Neural cell (in vitro differentiated cells): ENCODE results near the gene PRRT1B. TPM values are rescaled to one million over a fixed set of nuclear protein-coding genes. Genes with fewer than 3 reads are reported as not detected.

Source experiments
- H2AFZ ChIP-seq: fragments of 200-600, 300-800 bp; sonication (generic), shearing (Covaris generic); 2 replicates; pipeline ENCODE4 v1.6.0; 2014; ENCODE audit warnings: low read depth, mild to moderate bottlenecking, antibody characterized with exemption, low read length, moderate library complexity
- H3F3A ChIP-seq: fragments of 200-600 bp; shearing (Covaris generic); 2 replicates; pipeline ENCODE4 v1.6.1; 2016; ENCODE audit warnings: mild to moderate bottlenecking, moderate library complexity, mixed read lengths, antibody characterized with exemption, low read length; ENCODE audit not compliant: insufficient read depth, poor library complexity, severe bottlenecking
- H3K27ac ChIP-seq: fragments of 200-600, 300-800 bp; sonication (generic), shearing (Covaris generic); 2 replicates; pipeline ENCODE4 v1.5.1; 2014; ENCODE audit warnings: mild to moderate bottlenecking, low read length, moderate library complexity
- H3K27me3 ChIP-seq: fragments of 300-800, 200-600 bp; sonication (generic), shearing (Covaris generic); 2 replicates; pipeline ENCODE4 v1.6.0; 2014; ENCODE audit warnings: mild to moderate bottlenecking, low read depth, low read length, moderate library complexity; ENCODE audit not compliant: insufficient read depth
- H3K36me3 ChIP-seq: fragments of 300-800, 200-600 bp; sonication (generic), shearing (Covaris generic); 2 replicates; pipeline ENCODE4 v1.5.1; 2014; ENCODE audit warnings: mild to moderate bottlenecking, antibody characterized with exemption, low read length, moderate library complexity; ENCODE audit not compliant: insufficient read depth
- H3K4me2 ChIP-seq: fragments of 300-800, 200-600 bp; sonication (generic), shearing (Covaris generic); 2 replicates; pipeline ENCODE4 v1.6.0; 2014; ENCODE audit warnings: mild to moderate bottlenecking, low read length
- H3K4me3 ChIP-seq: fragments of 300-800, 200-600 bp; sonication (generic), shearing (Covaris generic); 2 replicates; pipeline ENCODE4 v1.5.1; 2014; ENCODE audit warnings: mild to moderate bottlenecking, low read length, moderate library complexity
- H3K79me2 ChIP-seq: fragments of 200-600 bp; shearing (Covaris generic); replicated peaks from 2 replicates; pipeline ENCODE4 v1.6.0; 2014; ENCODE audit warnings: mild to moderate bottlenecking, low read length, moderate library complexity; ENCODE audit not compliant: insufficient read depth
- H3K9ac ChIP-seq: fragments of 300-800, 200-600 bp; sonication (generic), shearing (Covaris generic); 2 replicates; pipeline ENCODE4 v1.6.1; 2016; ENCODE audit warnings: mild to moderate bottlenecking, low read length, mixed read lengths
- H3K9me2 ChIP-seq: fragments of 200-600 bp; shearing (Covaris generic); 2 replicates; pipeline ENCODE4 v1.6.1; 2016; ENCODE audit warnings: mild to moderate bottlenecking, low read length, mixed read lengths; ENCODE audit not compliant: insufficient read depth
- H3K9me3 ChIP-seq: fragments of 200-600, 300-800 bp; sonication (generic), shearing (Covaris generic); 2 replicates; pipeline ENCODE4 v1.6.1; 2016; ENCODE audit warnings: mild to moderate bottlenecking, mixed run types, low read length, moderate library complexity, mixed read lengths
- H4K20me1 ChIP-seq: fragments of 200-600 bp; shearing (Covaris generic); 2 replicates; pipeline ENCODE4 v1.6.1; 2016; ENCODE audit warnings: mild to moderate bottlenecking, mixed run types; ENCODE audit not compliant: insufficient read depth
- EP300 ChIP-seq: fragments of 450-650 bp; conservative IDR thresholded peaks from 2 replicates; pipeline ENCODE4 v1.6.1; 2014; ENCODE audit warnings: antibody characterized with exemption, mild to moderate bottlenecking, moderate library complexity; ENCODE audit not compliant: poor library complexity, severe bottlenecking
- EZH2 ChIP-seq: fragments of 200-600, 300-800 bp; shearing (Covaris generic), sonication (generic); IDR thresholded peaks from 2 replicates; pipeline ENCODE4 v1.6.1; 2014; ENCODE audit warnings: antibody characterized with exemption, low read length, borderline replicate concordance, mild to moderate bottlenecking; ENCODE audit not compliant: insufficient read depth, poor library complexity, severe bottlenecking
- MXI1 ChIP-seq: fragments of 450-650 bp; conservative IDR thresholded peaks from 2 replicates; pipeline ENCODE4 v1.6.1; 2014; ENCODE audit warnings: antibody characterized with exemption, mild to moderate bottlenecking; ENCODE audit not compliant: poor library complexity, severe bottlenecking
- POLR2AphosphoS5 ChIP-seq: IDR thresholded peaks from 2 replicates; pipeline ENCODE4 v1.6.1; 2012
- RAD21 ChIP-seq: fragments of 450-650 bp; conservative IDR thresholded peaks from 2 replicates; pipeline ENCODE4 v1.6.1; 2014; ENCODE audit warnings: antibody characterized with exemption, mild to moderate bottlenecking, moderate library complexity
- SMC3 ChIP-seq: fragments of 450-650 bp; conservative IDR thresholded peaks from 2 replicates; pipeline ENCODE4 v1.6.1; 2014; ENCODE audit warnings: antibody characterized with exemption, mild to moderate bottlenecking, moderate library complexity; ENCODE audit not compliant: poor library complexity
- TAF1 ChIP-seq: IDR thresholded peaks from 2 replicates; pipeline ENCODE4 v1.6.1; 2012; ENCODE audit warnings: low read depth
- polyA plus RNA-seq: library from polyadenylated mRNA; depleted of rRNA; stranded (reverse); fragments of >200 nt; gene quantifications from 2 replicates; pipeline ENCODE4 v1.2.3, GENCODE V29; 2014
- TF ChIP-seq, protein P1 (sequence below): IDR thresholded peaks from 2 replicates; pipeline ENCODE4 v1.6.1; 2012; ENCODE audit warnings: borderline replicate concordance
- TF ChIP-seq, protein P2 (sequence below): fragments of 450-650 bp; IDR thresholded peaks from 2 replicates; pipeline ENCODE4 v1.5.1; 2014; ENCODE audit warnings: antibody characterized with exemption, mild to moderate bottlenecking, moderate library complexity; ENCODE audit not compliant: poor library complexity, severe bottlenecking

The PRRT1B gene
- polyA plus RNA-seq, 1 donor from 2014 or later, result not detected

DNA sequence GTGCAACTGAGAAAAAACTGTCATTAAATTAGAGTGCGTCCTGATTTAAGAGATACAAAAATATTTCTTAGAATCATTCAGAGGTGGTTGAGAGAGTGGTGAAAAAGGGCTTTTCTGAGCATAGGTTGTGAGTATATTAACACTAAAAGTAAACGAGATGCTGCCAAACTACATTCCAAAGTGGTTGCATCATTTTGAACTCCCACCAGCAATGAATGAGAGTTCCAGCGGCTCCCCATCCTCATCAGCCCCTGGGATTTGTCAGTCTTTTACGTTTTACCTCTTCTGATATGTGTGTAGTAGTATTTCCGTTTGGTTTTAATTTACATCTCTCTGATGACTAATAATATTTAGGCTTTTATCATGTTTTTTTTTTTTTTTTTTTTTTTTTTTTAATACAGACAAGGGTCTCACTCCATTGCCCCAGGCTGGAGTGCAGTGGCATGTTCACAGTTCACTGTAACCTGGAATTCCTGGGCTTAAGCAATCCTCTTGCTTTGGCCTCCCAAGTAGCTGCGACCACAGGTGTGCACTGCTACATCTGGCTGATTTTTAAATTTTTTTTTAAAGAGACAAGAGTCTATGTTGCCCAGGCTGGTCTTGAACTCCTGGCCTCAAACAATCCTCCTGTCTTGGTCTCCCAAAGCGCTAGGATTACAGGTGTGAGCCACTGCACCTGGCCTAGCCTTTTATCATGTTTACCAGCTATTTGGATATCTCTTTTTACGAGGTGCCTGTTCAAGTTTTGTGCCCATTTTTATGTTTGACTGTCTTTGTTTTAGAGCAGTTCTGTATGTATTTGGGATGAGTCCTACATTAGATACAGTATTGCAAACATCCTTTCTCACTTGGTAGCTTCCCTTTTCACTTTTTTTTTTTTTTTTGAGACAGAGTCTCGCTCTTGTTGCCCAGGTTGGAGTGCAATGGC lies 17.0 kb downstream of the PRRT1B start (continued):
- no peak for TF ChIP-seq MXI1

DNA sequence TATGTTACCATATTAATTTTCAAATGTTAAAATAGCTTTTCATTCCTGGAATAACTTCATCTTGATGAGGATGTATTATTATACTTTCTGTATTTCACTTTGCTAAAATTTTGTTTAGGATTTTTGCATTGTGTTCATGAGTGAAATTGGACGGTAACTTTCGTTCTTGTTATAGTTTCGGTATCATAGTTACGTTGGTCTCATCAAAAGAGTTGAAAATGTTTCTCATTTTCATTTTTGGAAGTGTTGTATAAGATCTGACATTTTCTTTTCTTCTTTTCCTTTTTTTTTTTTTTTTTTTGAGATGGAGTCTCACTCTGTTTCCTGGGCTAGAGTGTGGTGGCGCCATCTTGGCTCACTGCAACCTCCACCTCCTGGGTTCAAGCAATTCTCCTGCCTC lies 20.0 kb downstream of the PRRT1B start:
- TF ChIP-seq POLR2AphosphoS5 (no peak), EZH2 (no peak), TAF1 (no peak), MXI1 (no peak), SMC3 (no peak), EP300 (no peak), RAD21 (no peak)
- TF ChIP-seq, protein P1, sequence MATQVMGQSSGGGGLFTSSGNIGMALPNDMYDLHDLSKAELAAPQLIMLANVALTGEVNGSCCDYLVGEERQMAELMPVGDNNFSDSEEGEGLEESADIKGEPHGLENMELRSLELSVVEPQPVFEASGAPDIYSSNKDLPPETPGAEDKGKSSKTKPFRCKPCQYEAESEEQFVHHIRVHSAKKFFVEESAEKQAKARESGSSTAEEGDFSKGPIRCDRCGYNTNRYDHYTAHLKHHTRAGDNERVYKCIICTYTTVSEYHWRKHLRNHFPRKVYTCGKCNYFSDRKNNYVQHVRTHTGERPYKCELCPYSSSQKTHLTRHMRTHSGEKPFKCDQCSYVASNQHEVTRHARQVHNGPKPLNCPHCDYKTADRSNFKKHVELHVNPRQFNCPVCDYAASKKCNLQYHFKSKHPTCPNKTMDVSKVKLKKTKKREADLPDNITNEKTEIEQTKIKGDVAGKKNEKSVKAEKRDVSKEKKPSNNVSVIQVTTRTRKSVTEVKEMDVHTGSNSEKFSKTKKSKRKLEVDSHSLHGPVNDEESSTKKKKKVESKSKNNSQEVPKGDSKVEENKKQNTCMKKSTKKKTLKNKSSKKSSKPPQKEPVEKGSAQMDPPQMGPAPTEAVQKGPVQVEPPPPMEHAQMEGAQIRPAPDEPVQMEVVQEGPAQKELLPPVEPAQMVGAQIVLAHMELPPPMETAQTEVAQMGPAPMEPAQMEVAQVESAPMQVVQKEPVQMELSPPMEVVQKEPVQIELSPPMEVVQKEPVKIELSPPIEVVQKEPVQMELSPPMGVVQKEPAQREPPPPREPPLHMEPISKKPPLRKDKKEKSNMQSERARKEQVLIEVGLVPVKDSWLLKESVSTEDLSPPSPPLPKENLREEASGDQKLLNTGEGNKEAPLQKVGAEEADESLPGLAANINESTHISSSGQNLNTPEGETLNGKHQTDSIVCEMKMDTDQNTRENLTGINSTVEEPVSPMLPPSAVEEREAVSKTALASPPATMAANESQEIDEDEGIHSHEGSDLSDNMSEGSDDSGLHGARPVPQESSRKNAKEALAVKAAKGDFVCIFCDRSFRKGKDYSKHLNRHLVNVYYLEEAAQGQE, result no peak
- TF ChIP-seq, protein P2, sequence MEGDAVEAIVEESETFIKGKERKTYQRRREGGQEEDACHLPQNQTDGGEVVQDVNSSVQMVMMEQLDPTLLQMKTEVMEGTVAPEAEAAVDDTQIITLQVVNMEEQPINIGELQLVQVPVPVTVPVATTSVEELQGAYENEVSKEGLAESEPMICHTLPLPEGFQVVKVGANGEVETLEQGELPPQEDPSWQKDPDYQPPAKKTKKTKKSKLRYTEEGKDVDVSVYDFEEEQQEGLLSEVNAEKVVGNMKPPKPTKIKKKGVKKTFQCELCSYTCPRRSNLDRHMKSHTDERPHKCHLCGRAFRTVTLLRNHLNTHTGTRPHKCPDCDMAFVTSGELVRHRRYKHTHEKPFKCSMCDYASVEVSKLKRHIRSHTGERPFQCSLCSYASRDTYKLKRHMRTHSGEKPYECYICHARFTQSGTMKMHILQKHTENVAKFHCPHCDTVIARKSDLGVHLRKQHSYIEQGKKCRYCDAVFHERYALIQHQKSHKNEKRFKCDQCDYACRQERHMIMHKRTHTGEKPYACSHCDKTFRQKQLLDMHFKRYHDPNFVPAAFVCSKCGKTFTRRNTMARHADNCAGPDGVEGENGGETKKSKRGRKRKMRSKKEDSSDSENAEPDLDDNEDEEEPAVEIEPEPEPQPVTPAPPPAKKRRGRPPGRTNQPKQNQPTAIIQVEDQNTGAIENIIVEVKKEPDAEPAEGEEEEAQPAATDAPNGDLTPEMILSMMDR, result no peak
- Histone ChIP-seq H3K9me3 (no peaks in the 10 kb centered on the region), H3F3A (no peaks in the 10 kb centered on the region), H3K9me2 (no peaks in the 10 kb centered on the region), H2AFZ (no peak overlapping the region), H3K4me2 (no peak overlapping the region), H3K9ac (no peak overlapping the region), H3K36me3 (no peaks in the 10 kb centered on the region), H3K27me3 (no peaks in the 10 kb centered on the region), H3K79me2 (no peaks in the 10 kb centered on the region), H3K27ac (no peak overlapping the region), H4K20me1 (no peaks in the 10 kb centered on the region), H3K4me3 (no peak overlapping the region)

DNA sequence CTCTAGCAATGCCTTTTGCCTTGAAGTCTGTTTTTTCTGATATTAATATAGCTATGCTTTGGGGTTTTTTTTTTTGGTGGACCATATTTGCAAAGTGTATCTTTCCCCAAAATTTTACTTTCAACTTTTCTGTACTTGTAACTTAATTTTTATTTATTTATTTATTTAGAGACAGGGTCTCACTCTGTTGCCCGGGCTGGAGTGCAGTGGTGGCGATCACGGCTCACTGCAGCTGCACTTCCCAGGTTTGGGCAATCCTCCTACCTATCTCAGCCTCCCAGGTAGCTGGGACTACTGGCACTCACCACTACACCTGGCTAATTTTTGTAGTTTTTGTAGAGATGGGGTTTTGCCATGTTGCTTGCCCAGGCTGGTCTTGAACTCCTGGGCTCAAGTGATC lies 20.8 kb downstream of the PRRT1B start:
- Histone ChIP-seq H3K27ac (no peak overlapping the region), H3K9me3 (no peaks in the 10 kb centered on the region), H3K27me3 (no peaks in the 10 kb centered on the region), H4K20me1 (no peaks in the 10 kb centered on the region), H3K9ac (no peak overlapping the region), H3K9me2 (no peaks in the 10 kb centered on the region), H3F3A (no peaks in the 10 kb centered on the region), H3K4me3 (no peak overlapping the region), H3K4me2 (no peak overlapping the region), H2AFZ (no peak overlapping the region), H3K36me3 (no peaks in the 10 kb centered on the region), H3K79me2 (no peaks in the 10 kb centered on the region)
- TF ChIP-seq MXI1 (no peak), POLR2AphosphoS5 (no peak), TAF1 (no peak), SMC3 (no peak), EP300 (no peak), RAD21 (no peak), EZH2 (no peak)
- TF ChIP-seq, protein P2, result no peak
- TF ChIP-seq, protein P1, result no peak
